Right lobe of liver (tissue), 6 donors: ENCODE results near the gene EHD3. TPM values are rescaled to one million over a fixed set of nuclear protein-coding genes. Genes with fewer than 3 reads are reported as not detected.

Experiments
- ATAC-seq, 4 donors: fragments of 200-7000 bp; cut with Tn5 transposase; one replicate each; pipeline ENCODE4 v1.9.1; 2020; ENCODE audit warnings: mild to moderate bottlenecking in 4 of 4, moderate library complexity in 4 of 4
- DNase-seq, 3 donors: peaks; one replicate each; pipeline ENCODE4 v3.0.0-alpha.2; 2020
- H3K27ac ChIP-seq, 3 donors: fragments of 200-600 bp; one replicate each; pipeline ENCODE4 v1.8.0; 2022
- H3K27me3 ChIP-seq, 2 donors: fragments of 200-600 bp; one replicate each; pipeline ENCODE4 v1.8.0; 2022
- H3K36me3 ChIP-seq, 4 donors: fragments of 200-600 bp; sonication (generic) in 1 of 4; one replicate each; pipeline versions ENCODE4 v1.5.1 to v1.8.0; 2017 to 2022; ENCODE audit warnings: control low read depth in 1 of 4
- H3K4me1 ChIP-seq, 4 donors: fragments of 200-600 bp; sonication (generic) in 1 of 4; one replicate each; pipeline versions ENCODE4 v1.5.1 to v1.8.0; 2017 to 2022; ENCODE audit warnings: control low read depth in 1 of 4
- H3K4me3 ChIP-seq, 3 donors: fragments of 200-600 bp; one replicate each; pipeline ENCODE4 v1.8.0; 2022
- H3K9me3 ChIP-seq, 4 donors: fragments of 200-600 bp; sonication (generic) in 1 of 4; one replicate each; pipeline versions ENCODE4 v1.5.1 to v1.8.0; 2017 to 2022; ENCODE audit warnings: control low read depth in 1 of 4
- CTCF ChIP-seq, 4 donors: fragments of 200-600 bp in 3 of 4; fragments of 450-650 bp in 1 of 4; IDR thresholded peaks; one replicate each; pipeline versions ENCODE4 v1.5.1 to v1.8.0; 2016 to 2022; ENCODE audit warnings: antibody characterized with exemption in 4 of 4, mild to moderate bottlenecking in 2 of 4
- POLR2A ChIP-seq: fragments of 450-650 bp; IDR thresholded peaks from one replicate; pipeline ENCODE4 v1.6.1; 2017; ENCODE audit warnings: antibody characterized with exemption, mild to moderate bottlenecking
- WGBS: methylation state at CpG from one replicate; pipeline ENCODE4 v1.1.6; 2018; ENCODE audit warnings: low coverage, low lambda C conversion rate; ENCODE audit not compliant: insufficient coverage; ENCODE audit errors: missing lambda C conversion rate; 5-methylcytosine and 5-hydroxymethylcytosine counted together
- intact Hi-C, 2 donors: fragments of 100-400 bp; cut with DNase I; formaldehyde crosslinking; loops; one replicate each; pipeline versions ENCODE4 v1.11.2 to v1.14.1; 2022
- total RNA-seq, 6 experiments: library from RNA; depleted of rRNA in 2 of 6; stranded (reverse); fragments of >200 nt in 2 of 6; fragmentation: NEBNext Ultra II Directional in 3 of 6; extraction: Animal tissue kit (Norgen Biotek cat#: 25700) in 3 of 6; gene quantifications; one replicate each; pipeline versions ENCODE4 v1.1.0 to v1.2.4, GENCODE V29; 2016 to 2023
- donor health status: DM: no; HTN: yes; CAD: no.
- donor health status: DM: no; HTN: no; CAD: no.
- donor health status: DM: no; HTN: no; CAD: no.
- donor health status: DM: no; HTN: yes; CAD: no.
- donor health status: DM: no; HTN: yes; CAD: no.

The EHD3 gene
- total RNA-seq, 6 experiments from 2014 or later = 4.0 to 10.6 (median 7.6) TPM

GRCh38 chr2:31213601-31214443, 20.1 kb upstream of the EHD3 start:
- DNase-seq = no peak
- no peak for ATAC-seq
- no peaks in the 10 kb centered on the region for H3K9me3 ChIP-seq
- H3K36me3 ChIP-seq = no peaks in the 10 kb centered on the region
- no peak for TF ChIP-seq POLR2A
- TF ChIP-seq CTCF (IDR thresholded peaks at IDR 0.05) = no peak
- no peak overlapping the region for H3K4me3 ChIP-seq
- intact Hi-C loops = no loop called here
- 7% methylated on average over 4 of the region's 4 CpGs for WGBS
- H3K4me1 ChIP-seq = no peaks in the 10 kb centered on the region
- H3K27ac ChIP-seq = no peak overlapping the region
- no peaks in the 10 kb centered on the region for H3K27me3 ChIP-seq

GRCh38 chr2:31214444-31214915, 19.5 kb upstream of the EHD3 start:
- Histone ChIP-seq H3K27me3 (no peaks in the 10 kb centered on the region), H3K27ac (no peak overlapping the region)
- intact Hi-C loops = no loop called here

GRCh38 chr2:31216734-31217133, 17.2 kb upstream of the EHD3 start:
- Histone ChIP-seq H3K9me3 (no peaks in the 10 kb centered on the region), H3K4me1 (no peaks in the 10 kb centered on the region), H3K36me3 (no peaks in the 10 kb centered on the region), H3K27ac (no peak overlapping the region), H3K4me3 (no peak overlapping the region), H3K27me3 (no peaks in the 10 kb centered on the region)
- intact Hi-C loops = no loop called here
- no peak for DNase-seq
- WGBS = 53% methylated on average over 3 of the region's 5 CpGs
- TF ChIP-seq POLR2A = no peak
- no peak for TF ChIP-seq CTCF (IDR thresholded peaks at IDR 0.05)
- no peak for ATAC-seq

More at GRCh38 chr2:31214444-31214915, 19.5 kb upstream of the EHD3 start:
- ATAC-seq (no peak), DNase-seq (no peak)
- no peak overlapping the region for H3K4me3 ChIP-seq
- H3K9me3 ChIP-seq = no peaks in the 10 kb centered on the region
- no peaks in the 10 kb centered on the region for H3K4me1 ChIP-seq
- 0% methylated on average over 1 of the region's 8 CpGs for WGBS
- no peak for TF ChIP-seq POLR2A
- TF ChIP-seq CTCF (IDR thresholded peaks at IDR 0.05) = no peak
- H3K36me3 ChIP-seq = no peaks in the 10 kb centered on the region

GRCh38 chr2:31217465-31218200, 16.3 kb upstream of the EHD3 start, which contains the start of gene CAPN14:
CAPN14 (minus strand) TSS chr2:31217515; CDS start chr2:31205447, 12,068 bp downstream.
- TF ChIP-seq CTCF (IDR thresholded peaks at IDR 0.05) = no peak
- no peak for TF ChIP-seq POLR2A
- H3K27ac ChIP-seq = no peak within 1 kb of the TSS
- WGBS = 72% methylated on average over 6 of the region's 6 CpGs

More at GRCh38 chr2:31217465-31218200, 16.3 kb upstream of the EHD3 start, which contains the start of gene CAPN14:
- Histone ChIP-seq H3K36me3 (no peaks in the 10 kb centered on the region), H3K4me1 (no peaks in the 10 kb centered on the region), H3K27me3 (no peaks in the 10 kb centered on the region), H3K9me3 (no peaks in the 10 kb centered on the region), H3K4me3 (no peak within 1 kb of the TSS)
- DNase-seq (no peak), ATAC-seq (no peak)
- intact Hi-C loops = no loop called here
